ENCODE results near the gene C4orf46.

C4orf46 gene

GRCh38 chr4:158657291-158657690 is 14.4 kb downstream of the C4orf46 start:
- no peak overlapping the region for H3K27ac ChIP-seq
- no peak overlapping the region for H3K4me3 ChIP-seq

DNA sequence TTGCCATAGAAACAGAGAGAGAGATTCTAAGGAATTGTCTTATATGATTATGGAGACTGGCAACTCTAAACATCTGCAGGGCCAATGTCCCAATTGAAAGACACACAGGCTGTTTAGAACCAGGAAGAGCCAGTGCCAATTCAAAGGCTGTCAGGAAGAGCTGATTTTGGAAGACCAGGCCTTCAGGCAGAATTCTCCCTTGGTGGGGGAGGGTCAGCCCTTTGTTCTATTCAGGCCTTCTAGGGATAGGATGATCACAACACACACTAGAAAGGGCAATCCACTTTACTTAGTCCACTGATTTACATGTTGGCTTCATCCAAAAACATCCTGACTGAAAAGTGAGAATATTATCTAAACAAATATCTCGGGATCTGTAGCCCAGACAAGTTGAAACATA is 15.2 kb downstream of the C4orf46 start:
- Histone ChIP-seq H3K27ac (no peak overlapping the region), H3K4me3 (no peak overlapping the region)

- Histone ChIP-seq H3K27ac (no peak overlapping the region), H3K4me3 (no peak overlapping the region)
These were observed 18.8 kb downstream of the C4orf46 start for GRCh38 chr4:158652920-158653319.

- no peak overlapping the region for H3K4me3 ChIP-seq
- H3K27ac ChIP-seq: no peak overlapping the region
These were observed 22.5 kb downstream of the C4orf46 start for GRCh38 chr4:158649111-158649680.

- H3K4me3 ChIP-seq: no peak overlapping the region
- H3K27ac ChIP-seq: no peak overlapping the region
These were observed 26.9 kb downstream of the C4orf46 start for GRCh38 chr4:158644760-158645159.

- H3K27ac ChIP-seq: no peak overlapping the region
These were observed 27.3 kb downstream of the C4orf46 start for GRCh38 chr4:158644356-158644755.

DNA sequence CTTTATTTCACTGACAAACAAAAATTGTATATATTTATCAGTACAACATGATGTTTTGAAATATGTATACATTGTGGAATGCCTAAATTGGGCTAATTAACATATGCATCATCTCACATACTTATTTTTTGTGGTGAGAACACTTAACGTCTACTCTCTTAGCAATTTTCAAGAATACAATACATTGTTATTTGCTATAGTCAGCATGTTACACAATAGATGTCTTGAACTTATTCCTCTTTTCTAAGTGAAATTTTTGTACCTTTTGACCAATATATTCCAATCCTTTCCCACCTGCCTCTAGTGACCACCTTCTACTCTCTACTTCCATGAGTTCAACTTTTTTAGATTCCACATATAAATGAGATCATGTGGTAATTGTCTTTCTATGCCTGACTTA is 35.1 kb downstream of the C4orf46 start:
- Histone ChIP-seq H3K4me3 (no peak overlapping the region), H3K27ac (no peak overlapping the region)

More at GRCh38 chr4:158644356-158644755, 27.3 kb downstream of the C4orf46 start:
- H3K4me3 ChIP-seq: no peak overlapping the region

DNA sequence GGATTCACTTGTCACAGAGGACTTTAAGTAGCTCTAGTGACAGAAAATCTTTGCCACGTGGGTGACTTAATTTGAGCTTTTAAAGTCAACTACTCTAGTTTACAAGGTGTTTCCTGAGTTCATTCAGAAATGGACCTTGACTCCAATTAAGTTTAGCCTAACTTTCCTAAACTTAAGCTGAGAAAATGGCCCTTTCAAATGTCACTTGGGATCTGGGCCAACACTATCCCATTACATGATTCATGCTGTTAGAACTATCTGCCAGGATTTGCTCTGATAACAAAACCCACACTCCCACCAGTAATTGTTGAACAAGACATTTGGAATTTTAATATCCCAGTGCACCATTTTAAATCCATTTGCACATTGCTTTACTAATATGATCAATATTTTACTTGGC is 40.8 kb downstream of the C4orf46 start:
- no peak overlapping the region for H3K27ac ChIP-seq
- no peak overlapping the region for H3K4me3 ChIP-seq

GRCh38 chr4:158625544-158625943 is 46.1 kb downstream of the C4orf46 start:
- Histone ChIP-seq H3K4me3 (no peak overlapping the region), H3K27ac (no peak overlapping the region)

- H3K4me3 ChIP-seq: no peak overlapping the region
- H3K27ac ChIP-seq: no peak overlapping the region
These were observed 46.7 kb downstream of the C4orf46 start for GRCh38 chr4:158624889-158625478.

- Histone ChIP-seq H3K27ac (no peak overlapping the region), H3K4me3 (no peak overlapping the region)
These were observed 49.4 kb downstream of the C4orf46 start for GRCh38 chr4:158622251-158622650.

DNA sequence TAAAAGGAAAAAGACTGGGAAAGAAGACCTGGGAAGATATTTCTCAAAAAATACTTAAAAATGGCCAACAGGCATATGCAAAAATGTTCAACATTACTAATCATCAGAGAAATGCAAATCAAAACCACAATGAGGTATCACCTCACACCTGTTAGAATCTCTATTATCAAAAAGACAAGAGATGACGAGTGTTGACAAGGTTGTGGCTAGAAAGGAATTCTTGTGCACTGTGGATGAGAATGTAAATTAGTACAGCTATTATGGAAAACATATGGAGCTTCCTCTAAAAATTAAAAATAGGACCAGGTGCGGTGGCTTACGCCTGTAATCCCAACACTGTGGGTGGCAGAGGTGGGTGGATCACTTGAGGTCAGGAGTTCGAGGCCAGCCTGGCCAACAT is 50.0 kb downstream of the C4orf46 start:
- no peak overlapping the region for H3K4me3 ChIP-seq
- no peak overlapping the region for H3K27ac ChIP-seq

- no peak overlapping the region for H3K27ac ChIP-seq
- H3K4me3 ChIP-seq: no peak overlapping the region
These were observed 53.7 kb downstream of the C4orf46 start for GRCh38 chr4:158617956-158618355.
